HepG2 (cell line): ENCODE measurements around the gene DNAAF3. TPM values are rescaled to one million over a fixed set of nuclear protein-coding genes. Genes with fewer than 3 reads are reported as not detected.

Source experiments
- BCL6 ChIP-seq: IDR thresholded peaks from 2 replicates; pipeline ENCODE4 v1.6.1; 2016; ENCODE audit warnings: missing genetic modification reagents, missing compliant biosample characterization
- DRAP1 ChIP-seq: IDR thresholded peaks from 2 replicates; pipeline ENCODE4 v1.6.1; 2016; ENCODE audit warnings: missing genetic modification reagents, missing compliant biosample characterization
- EHMT2 ChIP-seq: fragments of 200-600 bp; sonication (generic); IDR thresholded peaks from 2 replicates; pipeline ENCODE4 v1.7.0; 2017; ENCODE audit warnings: antibody characterized with exemption, low read depth, low read length, borderline replicate concordance
- HINFP ChIP-seq: sonication (generic); formaldehyde crosslinking; IDR thresholded peaks from 2 replicates; pipeline ENCODE4 v1.4.0; 2020; ENCODE audit warnings: low read depth, mild to moderate bottlenecking, missing genetic modification reagents
- MAZ ChIP-seq, 2 experiments: sonication (generic) in 1 of 2; formaldehyde crosslinking in 1 of 2; IDR thresholded peaks; 2 replicates each; pipeline versions ENCODE4 v1.5.0 to v1.6.1; 2012 to 2020; ENCODE audit warnings: low read depth in 2 of 2, mild to moderate bottlenecking in 2 of 2, borderline replicate concordance in 1 of 2, improper control_type of control experiment in 1 of 2, low read length in 1 of 2, missing genetic modification reagents in 1 of 2, moderate library complexity in 1 of 2
- PHB2 ChIP-seq: fragments of 450-650 bp; IDR thresholded peaks from 2 replicates; pipeline ENCODE4 v1.6.1; 2018; ENCODE audit not compliant: partially characterized antibody
- TCF7L2 ChIP-seq: IDR thresholded peaks from 2 replicates; pipeline ENCODE4 v1.6.1; 2011; ENCODE audit warnings: mild to moderate bottlenecking, low read depth, low read length, moderate library complexity
- ZBTB39 ChIP-seq: sonication (generic); formaldehyde crosslinking; IDR thresholded peaks from 2 replicates; pipeline ENCODE4 v1.5.0; 2020; ENCODE audit warnings: missing genetic modification reagents
- ZBTB4 ChIP-seq: sonication (generic); formaldehyde crosslinking; IDR thresholded peaks from 2 replicates; pipeline ENCODE4 v1.4.0; 2020; ENCODE audit warnings: missing genetic modification reagents, mild to moderate bottlenecking, borderline replicate concordance
- ZGPAT ChIP-seq: IDR thresholded peaks from 2 replicates; pipeline ENCODE4 v1.6.1; 2016; ENCODE audit warnings: mild to moderate bottlenecking
- ZNF205 ChIP-seq: IDR thresholded peaks from 2 replicates; pipeline ENCODE4 v1.6.1; 2018; ENCODE audit warnings: missing biosample characterization, missing genetic modification reagents
- ZNF326 ChIP-seq: sonication (generic); formaldehyde crosslinking; IDR thresholded peaks from 2 replicates; pipeline ENCODE4 v1.4.0; 2020; ENCODE audit warnings: missing genetic modification reagents, borderline replicate concordance
- ZNF414 ChIP-seq: sonication (generic); formaldehyde crosslinking; IDR thresholded peaks from 2 replicates; pipeline ENCODE4 v1.5.0; 2020; ENCODE audit warnings: missing genetic modification reagents
- ZNF557 ChIP-seq: sonication (generic); formaldehyde crosslinking; IDR thresholded peaks from 2 replicates; pipeline ENCODE4 v1.4.0; 2020; ENCODE audit warnings: missing genetic modification reagents
- ZNF710 ChIP-seq: sonication (generic); formaldehyde crosslinking; IDR thresholded peaks from 2 replicates; pipeline ENCODE4 v1.5.0; 2020; ENCODE audit warnings: mild to moderate bottlenecking, missing genetic modification reagents, borderline replicate concordance
- ZNF850 ChIP-seq: sonication (generic); formaldehyde crosslinking; conservative IDR thresholded peaks from 2 replicates; pipeline ENCODE4 v1.9.0; 2021; ENCODE audit warnings: mild to moderate bottlenecking, missing genetic modification reagents
- polyA plus RNA-seq, 8 experiments: library from polyadenylated mRNA; depleted of rRNA in 3 of 8; stranded (reverse) in 7 of 8; unstranded in 1 of 8; fragments of >200 nt; fragmentation: Illumina TruSeq in 4 of 8; extraction: Trizol in 4 of 8; gene quantifications; 2 replicates each; pipeline versions ENCODE4 v1.2.1 to v1.2.3, GENCODE V29; 2011 to 2016; ENCODE audit warnings: low read depth in 4 of 8, missing spikeins in 1 of 8, mixed read lengths in 1 of 8; ENCODE audit not compliant: insufficient read depth in 1 of 8
- total RNA-seq, 5 experiments: library from RNA; depleted of rRNA; stranded (reverse); fragments of >200 nt; fragmentation: Illumina TruSeq; extraction: Trizol; gene quantifications; 2 replicates each; pipeline ENCODE4 v1.2.3, GENCODE V29; 2016; ENCODE audit warnings: low read depth in 1 of 5

Gene DNAAF3
- total and polyA plus RNA-seq, 2 of the 13 experiments (the other 11 are each of a cell fraction or from before 2014, with no cell fraction given): 0.30 to 0.40 TPM

- TF ChIP-seq ZNF414 (CRISPR knock-in tag) (0 out of 2 replicates have a peak, but pooled peaks have one; percentile 48), ZBTB4 (CRISPR knock-in tag) (0 out of 2 replicates have a peak, but pooled peaks have one; percentile 14), ZGPAT (CRISPR knock-in tag) (no peak), ZNF850 (no peak), TCF7L2 (no peak), HINFP (CRISPR knock-in tag) (0 out of 2 replicates have a peak, but pooled peaks have one; percentile 62), ZNF710 (CRISPR knock-in tag) (no peak), ZNF326 (no peak), ZBTB39 (CRISPR knock-in tag) (no peak), ZNF557 (CRISPR knock-in tag) (no peak), DRAP1 (CRISPR knock-in tag) (no peak), PHB2 (no peak), MAZ (IDR thresholded peaks at IDR 0.05; ENCODE audit: borderline replicate concordance, low read depth, low read length) (no peak), MAZ (CRISPR knock-in tag; IDR thresholded peaks at IDR 0.05; ENCODE audit: low read depth) (no peak), ZNF205 (CRISPR knock-in tag) (no peak), BCL6 (CRISPR knock-in tag) (no peak), EHMT2 (no peak)
Measured at GRCh38 chr19:55116232-55116858, 50.1 kb downstream of the DNAAF3 start (continued).
